Tibial nerve (tissue), 4 donors: Measurements from ENCODE around the gene HNRNPLL. TPM values are rescaled to one million over a fixed set of nuclear protein-coding genes. Genes with fewer than 3 reads are reported as not detected.
A peak's percentile ranks its signal among the peaks of the same experiment; 100 is the strongest.

Experiments used
- DNase-seq, 2 donors: peaks; one replicate each; pipeline ENCODE4 v3.0.0-alpha.2; 2019; ENCODE audit warnings: low spot score in 2 of 2
- H3K27ac ChIP-seq, 4 donors: fragments of 200-600 bp; sonication (generic) in 3 of 4; one replicate each; pipeline ENCODE4 v1.5.1; 2017 to 2019; ENCODE audit warnings: mild to moderate bottlenecking in 1 of 4
- H3K27me3 ChIP-seq, 2 donors: fragments of 200-600 bp; sonication (generic) in 1 of 2; one replicate each; pipeline versions ENCODE4 v1.5.1 to v1.6.0; 2017 to 2019
- H3K36me3 ChIP-seq, 3 donors: fragments of 200-600 bp; sonication (generic); one replicate each; pipeline ENCODE4 v1.5.1; 2018 to 2019
- H3K4me1 ChIP-seq, 4 donors: fragments of 200-600 bp; sonication (generic) in 3 of 4; one replicate each; pipeline ENCODE4 v1.5.1; 2017 to 2019
- H3K4me3 ChIP-seq, 4 donors: fragments of 200-600 bp; sonication (generic) in 3 of 4; one replicate each; pipeline ENCODE4 v1.5.1; 2017 to 2019; ENCODE audit warnings: mild to moderate bottlenecking in 1 of 4, moderate library complexity in 1 of 4
- H3K9me3 ChIP-seq, 4 donors: fragments of 200-600 bp; sonication (generic) in 3 of 4; one replicate each; pipeline ENCODE4 v1.5.1; 2017 to 2019
- CTCF ChIP-seq, 5 experiments: fragments of 200-600 bp in 3 of 5; fragments of 450-650 bp in 2 of 5; sonication (generic) in 3 of 5; IDR thresholded peaks; one replicate each; pipeline ENCODE4 v1.5.1; 2016 to 2019; ENCODE audit warnings: antibody characterized with exemption in 5 of 5, mild to moderate bottlenecking in 3 of 5, moderate library complexity in 2 of 5
- EP300 ChIP-seq, 2 donors: sonication (generic); formaldehyde crosslinking; IDR thresholded peaks; one replicate each; pipeline ENCODE4 v1.6.1; 2017; ENCODE audit warnings: antibody characterized with exemption in 2 of 2, mild to moderate bottlenecking in 1 of 2
- POLR2A ChIP-seq, 2 donors: fragments of 450-650 bp; IDR thresholded peaks; one replicate each; pipeline ENCODE4 v1.6.1; 2017; ENCODE audit warnings: antibody characterized with exemption in 2 of 2, mild to moderate bottlenecking in 2 of 2, moderate library complexity in 2 of 2
- WGBS, 2 donors: methylation state at CpG; one replicate each; pipeline ENCODE4 v1.1.5; 2018; 5-methylcytosine and 5-hydroxymethylcytosine counted together
- total RNA-seq, 4 donors: library from RNA; depleted of rRNA; stranded (reverse); fragments of >200 nt; gene quantifications; one replicate each; pipeline ENCODE4 v1.1.0, GENCODE V29; 2016

Gene HNRNPLL
- total RNA-seq, 4 donors from 2014 or later = 49.5 to 62.5 (median 53.5) TPM

DNA sequence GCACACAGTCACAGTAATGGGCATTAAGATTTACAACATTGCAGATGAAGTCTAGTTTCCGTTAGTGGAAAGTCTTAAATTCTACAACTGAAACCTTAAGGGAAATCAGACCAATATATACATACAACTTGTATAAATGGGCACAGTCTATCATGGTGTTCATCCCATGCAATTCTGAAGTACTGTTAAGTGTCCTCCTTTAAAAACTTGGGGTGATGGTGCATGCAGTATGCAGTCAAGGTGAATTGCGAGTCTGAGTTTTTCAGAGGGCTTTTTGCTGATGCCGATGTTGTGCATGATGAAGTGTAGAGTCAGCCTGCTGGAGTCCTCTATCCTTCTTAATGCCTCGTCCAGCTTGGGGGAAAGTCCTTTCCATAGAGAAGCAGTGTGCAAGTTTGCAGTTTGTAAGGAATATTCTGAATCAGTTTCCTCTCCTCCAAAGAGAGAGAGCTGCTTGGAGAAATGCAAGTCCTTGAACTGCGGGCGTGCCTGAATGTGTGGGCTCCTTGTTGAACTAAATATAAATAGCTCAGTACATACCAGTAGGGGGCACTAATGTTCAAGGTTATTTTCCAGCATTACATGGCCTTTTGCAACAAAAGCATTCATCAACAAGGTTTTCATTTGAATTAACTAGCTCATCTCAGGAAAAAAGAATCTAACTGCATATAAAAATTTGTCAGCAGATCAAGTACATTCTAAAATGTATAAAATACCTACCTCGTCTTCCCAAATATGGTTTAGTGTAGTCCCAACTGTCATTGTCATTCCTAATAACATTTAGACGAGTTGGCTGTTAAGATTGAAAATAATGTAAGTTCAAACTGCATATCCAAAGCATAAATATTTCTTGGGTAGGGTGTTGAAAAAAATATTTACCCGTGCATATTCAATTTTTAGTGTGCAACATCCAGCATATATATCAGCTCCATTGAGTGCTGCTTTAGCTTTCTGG, 21.3 kb downstream of the HNRNPLL start:
- 45 to 47% methylated on average over 9 of the region's 9 CpGs for WGBS, 2 donors
- Histone ChIP-seq H3K27ac (peak overlapping the region in 1 of 4 donors; percentile 17), H3K4me1 (peaks cover 0 to 29% (median 5%) of the 10 kb centered on the region in 4 donors), H3K36me3 (peaks cover 0 to 30% (median 0%) of the 10 kb centered on the region in 3 donors), H3K9me3 (no peaks in the 10 kb centered on the region), H3K4me3 (no peak overlapping the region), H3K27me3 (no peaks in the 10 kb centered on the region)
- peak in 1 of 2 donors; percentile 52 for DNase-seq
- no peak for TF ChIP-seq POLR2A (IDR thresholded peaks at IDR 0.05)
- TF ChIP-seq EP300 (IDR thresholded peaks at IDR 0.05) = peak in 1 of 2 donors; percentile 29
- TF ChIP-seq CTCF (IDR thresholded peaks at IDR 0.05) = peak; percentile 43 to 82 (median 65)

GRCh38 chr2:38580115-38580636, 22.6 kb downstream of the HNRNPLL start:
- Histone ChIP-seq H3K36me3 (peaks cover 0 to 22% (median 0%) of the 10 kb centered on the region in 3 donors), H3K9me3 (no peaks in the 10 kb centered on the region), H3K4me3 (no peak overlapping the region), H3K4me1 (peaks cover 0 to 16% (median 4%) of the 10 kb centered on the region in 4 donors), H3K27me3 (no peaks in the 10 kb centered on the region), H3K27ac (no peak overlapping the region)
- TF ChIP-seq POLR2A (IDR thresholded peaks at IDR 0.05) (no peak), EP300 (IDR thresholded peaks at IDR 0.05) (no peak), CTCF (IDR thresholded peaks at IDR 0.05) (no peak)
- WGBS, 2 donors = 74 to 80% methylated on average over 2 of the region's 2 CpGs
- no peak for DNase-seq

DNA sequence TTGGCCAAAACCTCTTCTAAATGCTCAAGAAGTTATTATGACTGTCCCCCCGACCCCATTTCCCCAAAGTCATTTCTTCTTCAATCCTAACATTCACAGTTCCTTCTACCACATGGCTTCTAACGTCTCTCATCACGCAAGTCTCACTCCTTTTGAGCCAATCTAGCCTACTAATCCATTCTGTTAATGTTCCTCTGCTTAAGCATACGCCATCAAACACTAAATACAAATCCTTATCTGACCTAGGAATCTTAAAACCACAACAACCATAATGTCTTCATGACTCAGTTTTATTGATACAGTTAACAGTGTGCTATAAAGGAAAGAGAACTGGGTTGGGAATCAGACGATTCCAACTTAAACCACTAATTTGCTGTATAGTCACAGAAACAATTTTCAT, 23.9 kb downstream of the HNRNPLL start:
- WGBS, 2 donors = 82 to 84% methylated on average over 5 of the region's 5 CpGs
- Histone ChIP-seq H3K9me3 (no peaks in the 10 kb centered on the region), H3K4me3 (no peak overlapping the region), H3K27me3 (no peaks in the 10 kb centered on the region), H3K4me1 (peaks cover 0 to 14% (median 3%) of the 10 kb centered on the region in 4 donors), H3K27ac (no peak overlapping the region), H3K36me3 (peaks cover 0 to 14% (median 0%) of the 10 kb centered on the region in 3 donors)
- DNase-seq = no peak
- no peak for TF ChIP-seq EP300 (IDR thresholded peaks at IDR 0.05)
- TF ChIP-seq POLR2A (IDR thresholded peaks at IDR 0.05) = no peak
- no peak for TF ChIP-seq CTCF (IDR thresholded peaks at IDR 0.05)

- no peak for DNase-seq
Observed at GRCh38 chr2:38574278-38574677, 28.4 kb downstream of the HNRNPLL start.

More at GRCh38 chr2:38574278-38574677, 28.4 kb downstream of the HNRNPLL start:
- Histone ChIP-seq H3K27ac (no peak overlapping the region), H3K9me3 (no peaks in the 10 kb centered on the region), H3K4me1 (peaks cover 0 to 25% (median 0%) of the 10 kb centered on the region in 4 donors), H3K27me3 (no peaks in the 10 kb centered on the region), H3K36me3 (peaks cover 0 to 20% (median 0%) of the 10 kb centered on the region in 3 donors), H3K4me3 (no peak overlapping the region)
- no peak for TF ChIP-seq CTCF (IDR thresholded peaks at IDR 0.05)
- TF ChIP-seq EP300 (IDR thresholded peaks at IDR 0.05) = no peak
- TF ChIP-seq POLR2A (IDR thresholded peaks at IDR 0.05) = no peak
